Measurements from ENCODE around the gene BMP10.

BMP10 gene

DNA sequence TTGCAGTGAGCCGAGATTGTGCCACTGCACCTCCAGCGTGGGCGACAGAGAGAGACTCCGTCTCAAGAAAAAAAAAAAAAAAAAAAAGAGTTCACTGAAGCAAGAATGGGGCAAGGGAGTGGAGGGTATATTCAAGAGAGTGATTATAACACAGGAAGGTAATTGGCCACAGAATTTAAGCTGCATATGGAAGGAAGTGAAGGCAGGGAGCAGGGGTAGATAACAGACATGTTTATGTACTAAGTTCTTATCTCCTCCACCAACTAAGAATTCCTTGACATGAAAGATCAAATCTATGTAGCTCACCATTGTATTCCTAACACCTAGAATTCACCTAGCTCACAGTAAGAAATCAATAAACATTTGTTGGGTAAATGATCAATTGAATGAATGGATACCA lies 44.2 kb upstream of the BMP10 start:
- H3K4me3 ChIP-seq (ENCODE audit: low read depth, low read length): no peak overlapping the region
- TF ChIP-seq, protein P1, sequence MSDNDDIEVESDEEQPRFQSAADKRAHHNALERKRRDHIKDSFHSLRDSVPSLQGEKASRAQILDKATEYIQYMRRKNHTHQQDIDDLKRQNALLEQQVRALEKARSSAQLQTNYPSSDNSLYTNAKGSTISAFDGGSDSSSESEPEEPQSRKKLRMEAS (IDR thresholded peaks at IDR 0.05; ENCODE audit: low read depth, low read length): no peak
- TF ChIP-seq MYC (IDR thresholded peaks at IDR 0.05; ENCODE audit: low read depth, low read length) (no peak), POLR2A (IDR thresholded peaks at IDR 0.05; ENCODE audit: extremely low read depth, insufficient read length) (no peak)
- TF ChIP-seq, protein P2, sequence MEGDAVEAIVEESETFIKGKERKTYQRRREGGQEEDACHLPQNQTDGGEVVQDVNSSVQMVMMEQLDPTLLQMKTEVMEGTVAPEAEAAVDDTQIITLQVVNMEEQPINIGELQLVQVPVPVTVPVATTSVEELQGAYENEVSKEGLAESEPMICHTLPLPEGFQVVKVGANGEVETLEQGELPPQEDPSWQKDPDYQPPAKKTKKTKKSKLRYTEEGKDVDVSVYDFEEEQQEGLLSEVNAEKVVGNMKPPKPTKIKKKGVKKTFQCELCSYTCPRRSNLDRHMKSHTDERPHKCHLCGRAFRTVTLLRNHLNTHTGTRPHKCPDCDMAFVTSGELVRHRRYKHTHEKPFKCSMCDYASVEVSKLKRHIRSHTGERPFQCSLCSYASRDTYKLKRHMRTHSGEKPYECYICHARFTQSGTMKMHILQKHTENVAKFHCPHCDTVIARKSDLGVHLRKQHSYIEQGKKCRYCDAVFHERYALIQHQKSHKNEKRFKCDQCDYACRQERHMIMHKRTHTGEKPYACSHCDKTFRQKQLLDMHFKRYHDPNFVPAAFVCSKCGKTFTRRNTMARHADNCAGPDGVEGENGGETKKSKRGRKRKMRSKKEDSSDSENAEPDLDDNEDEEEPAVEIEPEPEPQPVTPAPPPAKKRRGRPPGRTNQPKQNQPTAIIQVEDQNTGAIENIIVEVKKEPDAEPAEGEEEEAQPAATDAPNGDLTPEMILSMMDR (IDR thresholded peaks at IDR 0.05; ENCODE audit: low read depth, low read length): no peak
- no peak for DNase-seq (ENCODE audit: low read depth)

DNA sequence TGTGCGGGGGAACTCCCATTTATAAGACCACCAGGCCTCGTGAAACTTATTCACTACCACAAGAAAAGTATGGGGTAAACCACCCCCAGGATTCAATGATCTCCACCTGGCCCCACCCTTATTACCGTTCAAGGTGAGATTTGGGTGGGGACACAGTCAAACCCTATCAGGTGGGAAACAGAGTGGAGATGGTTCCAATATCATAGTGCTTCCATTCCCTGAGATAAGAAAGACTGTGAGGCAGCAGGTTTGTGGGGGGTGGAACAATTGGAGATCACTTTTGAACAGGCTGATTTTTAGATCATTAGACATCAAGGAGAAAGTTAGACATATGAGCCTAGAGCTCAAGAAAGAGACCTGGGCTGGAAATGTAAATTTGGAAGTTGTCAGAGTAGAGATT lies 42.2 kb upstream of the BMP10 start:
- TF ChIP-seq MYC (IDR thresholded peaks at IDR 0.05; ENCODE audit: low read depth, low read length) (no peak), POLR2A (IDR thresholded peaks at IDR 0.05; ENCODE audit: extremely low read depth, insufficient read length) (no peak)
- TF ChIP-seq, protein P2 (IDR thresholded peaks at IDR 0.05; ENCODE audit: low read depth, low read length): no peak
- TF ChIP-seq, protein P1 (IDR thresholded peaks at IDR 0.05; ENCODE audit: low read depth, low read length): no peak
- no peak for DNase-seq (ENCODE audit: low read depth)
- H3K4me3 ChIP-seq (ENCODE audit: low read depth, low read length): no peak overlapping the region

DNA sequence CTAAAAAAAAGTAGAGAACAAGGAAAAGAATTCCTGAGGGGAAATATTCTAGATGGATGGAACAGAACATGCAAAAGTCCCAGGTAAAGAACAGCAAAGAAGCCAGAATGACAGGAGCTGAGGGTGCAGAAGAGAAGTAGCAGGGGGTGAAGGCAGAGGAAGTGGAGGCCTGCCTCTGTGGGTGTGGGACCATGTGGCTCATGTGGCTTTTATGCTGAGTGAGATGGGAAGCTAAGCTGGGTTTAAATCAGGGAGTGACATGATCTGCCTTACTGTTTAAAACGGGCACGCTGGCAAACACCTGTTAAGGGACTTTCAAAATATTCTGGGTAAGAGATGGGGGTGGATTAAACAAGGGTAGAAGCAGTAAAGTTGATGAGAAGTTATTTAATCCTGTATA lies 41.5 kb upstream of the BMP10 start:
- no peak overlapping the region for H3K4me3 ChIP-seq (ENCODE audit: low read depth, low read length)
- TF ChIP-seq, protein P1 (IDR thresholded peaks at IDR 0.05; ENCODE audit: low read depth, low read length): peak; percentile 90
- no peak for TF ChIP-seq POLR2A (IDR thresholded peaks at IDR 0.05; ENCODE audit: extremely low read depth, insufficient read length)
- TF ChIP-seq, protein P2 (IDR thresholded peaks at IDR 0.05; ENCODE audit: low read depth, low read length): no peak
- TF ChIP-seq MYC (IDR thresholded peaks at IDR 0.05; ENCODE audit: low read depth, low read length): peak; percentile 81
- DNase-seq (ENCODE audit: low read depth): peak; percentile 75

DNA sequence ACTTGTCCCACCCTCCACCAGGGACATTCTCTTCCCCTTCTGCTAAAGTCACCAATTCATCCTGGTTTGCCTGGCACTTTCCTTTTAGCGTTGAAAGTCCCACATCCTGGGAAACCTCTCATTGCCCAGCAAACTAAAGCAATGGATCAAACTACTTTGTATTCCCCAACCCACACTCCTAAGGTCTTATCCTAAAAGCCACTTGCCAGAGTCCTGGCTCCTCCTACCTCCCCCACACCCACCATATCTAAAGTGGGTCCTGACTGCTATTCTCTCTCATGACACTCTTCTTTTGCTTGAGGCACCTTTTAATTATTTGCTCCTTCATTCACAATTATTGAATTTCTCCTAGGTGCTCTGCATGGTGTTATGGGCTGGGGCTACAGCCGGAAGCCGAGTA lies 40.9 kb upstream of the BMP10 start:
- TF ChIP-seq POLR2A (IDR thresholded peaks at IDR 0.05; ENCODE audit: extremely low read depth, insufficient read length): no peak
- TF ChIP-seq, protein P1 (IDR thresholded peaks at IDR 0.05; ENCODE audit: low read depth, low read length): no peak
- TF ChIP-seq, protein P2 (IDR thresholded peaks at IDR 0.05; ENCODE audit: low read depth, low read length): no peak
- TF ChIP-seq MYC (IDR thresholded peaks at IDR 0.05; ENCODE audit: low read depth, low read length): no peak
- DNase-seq (ENCODE audit: low read depth): no peak
- no peak overlapping the region for H3K4me3 ChIP-seq (ENCODE audit: low read depth, low read length)

DNA sequence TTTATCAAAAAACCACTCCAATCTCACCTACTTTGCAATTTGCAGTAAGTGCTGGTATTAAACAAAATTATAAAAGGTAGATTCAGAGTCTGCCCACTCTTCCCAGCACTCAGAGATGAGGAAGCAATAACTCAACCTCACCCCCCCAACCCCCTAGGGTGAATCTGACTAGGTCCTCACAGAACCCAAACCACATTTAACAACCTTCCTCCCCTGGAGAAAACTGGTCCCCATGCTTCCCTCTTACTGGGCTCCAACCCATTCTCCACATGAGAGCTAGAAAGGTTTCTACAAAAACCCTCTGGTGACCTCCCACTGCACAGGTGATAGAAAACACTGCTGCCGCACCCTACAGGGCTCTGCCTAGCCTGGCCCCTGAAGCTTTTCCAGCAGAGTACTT lies 40.5 kb upstream of the BMP10 start:
- no peak overlapping the region for H3K4me3 ChIP-seq (ENCODE audit: low read depth, low read length)
- TF ChIP-seq, protein P2 (IDR thresholded peaks at IDR 0.05; ENCODE audit: low read depth, low read length): no peak
- TF ChIP-seq POLR2A (IDR thresholded peaks at IDR 0.05; ENCODE audit: extremely low read depth, insufficient read length) (no peak), MYC (IDR thresholded peaks at IDR 0.05; ENCODE audit: low read depth, low read length) (no peak)
- TF ChIP-seq, protein P1 (IDR thresholded peaks at IDR 0.05; ENCODE audit: low read depth, low read length): no peak
- DNase-seq (ENCODE audit: low read depth): peak; percentile 66

DNA sequence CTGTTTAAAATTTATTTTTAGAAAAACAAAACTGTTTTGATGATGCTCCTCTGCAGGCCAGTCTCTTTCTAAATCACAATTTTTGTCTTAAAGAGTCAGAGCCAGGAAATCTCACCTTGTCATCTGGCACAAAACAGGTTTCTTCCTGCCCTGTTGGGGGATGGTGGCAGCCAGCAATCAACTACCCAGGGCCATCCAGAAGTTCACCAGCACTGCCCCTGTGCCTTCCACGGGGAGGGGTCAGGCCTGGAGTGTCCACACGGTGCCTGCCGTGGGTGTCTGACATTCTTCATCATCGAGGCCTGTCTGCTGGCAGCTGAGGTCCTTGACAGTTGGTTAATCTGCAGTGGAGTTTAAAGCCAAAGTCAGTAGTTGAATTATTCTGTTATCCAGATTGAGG lies 40.0 kb upstream of the BMP10 start:
- DNase-seq (ENCODE audit: low read depth): no peak
- no peak overlapping the region for H3K4me3 ChIP-seq (ENCODE audit: low read depth, low read length)
- TF ChIP-seq POLR2A (IDR thresholded peaks at IDR 0.05; ENCODE audit: extremely low read depth, insufficient read length): no peak
- TF ChIP-seq MYC (IDR thresholded peaks at IDR 0.05; ENCODE audit: low read depth, low read length): no peak
- TF ChIP-seq, protein P1 (IDR thresholded peaks at IDR 0.05; ENCODE audit: low read depth, low read length): no peak
- TF ChIP-seq, protein P2 (IDR thresholded peaks at IDR 0.05; ENCODE audit: low read depth, low read length): no peak

Measured in NB4 (cell line).